ENCODE measurements around the gene FKBP2.

Gene FKBP2

DNA sequence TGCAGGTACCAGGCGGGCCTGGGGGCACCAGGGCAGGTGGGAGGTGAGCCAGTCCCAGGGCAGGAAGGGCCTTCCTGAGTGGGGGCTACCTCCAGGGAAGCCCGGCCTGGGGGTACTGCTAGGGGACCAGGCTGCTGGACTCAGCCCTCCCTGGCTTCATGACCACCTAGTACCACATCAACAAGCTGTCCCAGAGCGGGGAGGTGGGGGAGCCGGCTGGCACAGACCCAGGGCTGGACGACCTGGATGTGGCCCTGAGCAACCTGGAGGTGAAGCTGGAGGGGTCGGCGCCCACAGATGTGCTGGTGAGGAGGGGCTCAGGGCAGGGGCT lies 21.6 kb upstream of the FKBP2 start:
- no peak for DNase-seq (ENCODE audit: low read depth, low spot score)

DNA sequence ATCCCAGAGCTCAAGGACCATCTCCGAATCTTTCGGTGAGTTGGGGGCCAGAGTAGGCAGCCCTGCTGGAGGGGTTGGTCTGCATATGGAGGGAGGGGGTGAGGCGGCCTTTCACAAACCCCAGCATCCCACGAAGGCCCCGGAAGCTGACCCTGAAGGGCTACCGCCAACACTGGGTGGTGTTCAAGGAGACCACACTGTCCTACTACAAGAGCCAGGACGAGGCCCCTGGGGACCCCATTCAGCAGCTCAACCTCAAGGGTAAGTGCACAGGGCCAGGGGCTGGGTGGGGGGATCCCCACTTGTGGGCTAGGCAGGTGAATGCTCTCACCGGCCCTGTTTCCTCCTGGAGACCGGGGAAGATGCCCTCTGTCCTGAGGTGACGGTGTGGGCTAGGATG lies 21.1 kb upstream of the FKBP2 start:
- DNase-seq (ENCODE audit: low read depth, low spot score), result no peak

DNA sequence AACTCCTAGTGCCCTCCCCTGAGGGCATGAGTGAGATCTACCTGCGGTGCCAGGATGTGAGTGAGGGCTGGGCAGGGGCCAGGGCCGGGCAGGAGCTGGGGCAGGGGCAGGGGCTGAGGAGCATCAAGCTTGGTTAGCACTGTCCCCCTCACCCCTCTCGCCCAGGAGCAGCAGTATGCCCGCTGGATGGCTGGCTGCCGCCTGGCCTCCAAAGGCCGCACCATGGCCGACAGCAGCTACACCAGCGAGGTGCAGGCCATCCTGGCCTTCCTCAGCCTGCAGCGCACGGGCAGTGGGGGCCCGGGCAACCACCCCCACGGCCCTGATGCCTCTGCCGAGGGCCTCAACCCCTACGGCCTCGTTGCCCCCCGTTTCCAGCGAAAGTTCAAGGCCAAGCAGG lies 20.6 kb upstream of the FKBP2 start:
- no peak for DNase-seq (ENCODE audit: low read depth, low spot score)

DNA sequence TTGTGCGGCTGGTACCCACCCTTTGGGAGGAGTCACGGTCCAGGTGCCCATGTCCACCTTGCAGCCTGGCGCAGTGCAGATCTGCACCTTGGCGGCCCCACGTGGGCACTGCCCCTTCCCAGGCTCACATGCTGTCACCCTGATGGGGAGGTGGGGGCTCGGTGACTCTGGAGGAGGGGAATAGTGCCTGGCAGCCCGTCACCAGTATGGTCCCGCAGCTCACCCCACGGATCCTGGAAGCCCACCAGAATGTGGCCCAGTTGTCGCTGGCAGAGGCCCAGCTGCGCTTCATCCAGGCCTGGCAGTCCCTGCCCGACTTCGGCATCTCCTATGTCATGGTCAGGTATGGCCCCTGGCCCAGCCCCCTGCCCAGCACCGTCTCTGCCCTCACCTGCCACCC lies 20.1 kb upstream of the FKBP2 start:
- DNase-seq (ENCODE audit: low read depth, low spot score), result no peak

DNA sequence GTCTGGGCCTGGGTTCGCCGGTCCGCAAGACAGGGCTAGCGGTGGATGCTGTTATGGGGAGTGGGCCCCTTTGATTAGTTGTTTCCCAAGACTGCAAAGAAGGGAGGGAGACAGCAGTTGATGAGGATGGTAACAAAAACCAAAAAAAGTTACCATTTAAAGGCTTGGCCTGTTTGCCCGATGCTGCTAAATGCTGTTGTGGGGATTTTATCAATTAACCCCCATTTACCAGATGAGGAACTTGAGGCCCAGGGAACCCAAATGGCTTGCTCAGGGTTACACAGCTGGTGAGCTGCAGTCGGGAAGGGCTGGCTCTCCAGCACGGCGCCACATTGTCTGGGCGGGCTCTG lies 18.3 kb upstream of the FKBP2 start:
- no peak for DNase-seq (ENCODE audit: low read depth, low spot score)

DNA sequence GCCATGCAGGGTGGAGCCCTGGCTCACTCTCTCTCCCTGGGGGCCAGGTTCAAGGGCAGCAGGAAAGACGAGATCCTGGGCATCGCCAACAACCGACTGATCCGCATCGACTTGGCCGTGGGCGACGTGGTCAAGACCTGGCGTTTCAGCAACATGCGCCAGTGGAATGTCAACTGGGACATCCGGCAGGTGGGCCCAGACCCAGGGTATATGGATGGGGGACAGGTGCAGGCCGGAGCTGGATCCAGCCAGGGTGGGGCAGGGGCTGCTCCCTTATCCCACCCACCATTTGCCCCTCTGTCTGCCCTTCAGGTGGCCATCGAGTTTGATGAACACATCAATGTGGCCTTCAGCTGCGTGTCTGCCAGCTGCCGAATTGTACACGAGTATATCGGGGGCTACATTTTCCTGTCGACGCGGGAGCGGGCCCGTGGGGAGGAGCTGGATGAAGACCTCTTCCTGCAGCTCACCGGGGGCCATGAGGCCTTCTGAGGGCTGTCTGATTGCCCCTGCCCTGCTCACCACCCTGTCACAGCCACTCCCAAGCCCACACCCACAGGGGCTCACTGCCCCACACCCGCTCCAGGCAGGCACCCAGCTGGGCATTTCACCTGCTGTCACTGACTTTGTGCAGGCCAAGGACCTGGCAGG lies 17.8 kb upstream of the FKBP2 start:
- DNase-seq (ENCODE audit: low read depth, low spot score), result no peak

DNA sequence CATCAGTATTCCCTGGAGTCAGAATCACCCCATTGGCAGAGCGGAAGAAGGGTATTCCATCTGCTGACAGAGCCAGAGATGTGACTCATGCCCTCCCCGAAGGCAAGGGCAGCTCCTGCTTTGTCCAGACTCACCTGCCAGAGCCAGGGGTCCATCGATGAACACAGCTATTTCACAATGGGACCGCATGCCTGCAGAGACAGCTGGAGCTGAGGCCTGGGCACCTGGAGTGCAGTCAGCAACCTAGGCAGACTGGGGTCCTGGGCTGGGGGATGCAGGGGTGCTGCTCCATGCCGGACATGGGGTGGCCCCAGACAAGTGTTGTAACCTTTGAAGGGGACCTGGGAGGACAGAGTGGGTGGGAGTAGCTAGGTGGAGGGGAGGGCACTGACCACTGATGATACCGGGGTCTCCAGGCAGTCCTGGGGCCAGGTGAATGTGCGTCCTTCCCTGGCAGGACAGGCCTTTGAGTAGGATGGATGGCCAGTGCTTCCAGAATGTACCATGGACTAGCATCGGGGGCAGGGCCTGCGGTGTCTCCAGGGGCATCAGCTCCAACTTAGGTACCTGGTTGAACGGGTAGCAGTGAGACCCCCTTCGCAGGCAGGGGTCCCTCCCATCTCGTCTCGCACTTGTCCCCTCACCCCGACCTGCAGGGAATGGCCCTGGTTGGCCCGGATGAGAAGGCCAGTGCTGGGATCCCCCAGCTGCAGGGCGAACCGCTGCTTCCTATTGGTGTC lies 16.6 kb upstream of the FKBP2 start:
- DNase-seq (ENCODE audit: low read depth, low spot score), result no peak

DNA sequence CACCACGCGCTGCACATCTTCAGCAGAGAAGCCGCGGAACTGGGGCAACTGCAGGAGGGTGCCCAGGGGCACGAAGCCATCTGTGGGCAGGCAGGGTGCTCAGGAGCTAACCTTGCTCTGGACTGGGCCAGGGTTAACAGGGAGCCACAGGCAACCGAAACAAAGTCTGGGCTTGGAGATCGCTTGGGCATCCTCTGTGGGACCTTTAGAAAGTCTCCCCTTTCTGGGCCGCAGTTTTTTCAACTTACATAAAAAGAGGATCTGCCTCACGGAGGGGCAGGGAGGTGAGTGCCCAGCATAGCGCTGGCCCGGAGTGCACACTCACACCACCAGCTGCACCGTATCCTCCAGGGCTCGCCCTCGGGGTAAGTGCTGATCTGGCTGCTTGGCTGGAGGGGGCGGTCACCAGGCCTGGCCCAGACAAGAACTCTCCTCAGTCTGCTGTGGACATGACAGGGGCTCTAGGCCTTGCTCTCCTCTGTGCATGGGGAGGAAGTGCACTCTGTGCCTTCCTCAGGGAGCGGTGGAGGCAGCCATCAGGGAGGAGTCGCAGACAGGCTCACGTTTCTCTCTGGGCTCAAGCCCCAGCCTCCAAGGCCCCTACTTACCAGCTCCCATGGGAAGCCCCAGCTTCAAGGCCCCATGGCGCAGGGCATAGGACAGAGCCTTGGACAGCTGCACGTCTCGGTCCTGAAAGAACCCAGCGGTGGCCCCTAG lies 15.8 kb upstream of the FKBP2 start:
- DNase-seq (ENCODE audit: low read depth, low spot score), result no peak

DNA sequence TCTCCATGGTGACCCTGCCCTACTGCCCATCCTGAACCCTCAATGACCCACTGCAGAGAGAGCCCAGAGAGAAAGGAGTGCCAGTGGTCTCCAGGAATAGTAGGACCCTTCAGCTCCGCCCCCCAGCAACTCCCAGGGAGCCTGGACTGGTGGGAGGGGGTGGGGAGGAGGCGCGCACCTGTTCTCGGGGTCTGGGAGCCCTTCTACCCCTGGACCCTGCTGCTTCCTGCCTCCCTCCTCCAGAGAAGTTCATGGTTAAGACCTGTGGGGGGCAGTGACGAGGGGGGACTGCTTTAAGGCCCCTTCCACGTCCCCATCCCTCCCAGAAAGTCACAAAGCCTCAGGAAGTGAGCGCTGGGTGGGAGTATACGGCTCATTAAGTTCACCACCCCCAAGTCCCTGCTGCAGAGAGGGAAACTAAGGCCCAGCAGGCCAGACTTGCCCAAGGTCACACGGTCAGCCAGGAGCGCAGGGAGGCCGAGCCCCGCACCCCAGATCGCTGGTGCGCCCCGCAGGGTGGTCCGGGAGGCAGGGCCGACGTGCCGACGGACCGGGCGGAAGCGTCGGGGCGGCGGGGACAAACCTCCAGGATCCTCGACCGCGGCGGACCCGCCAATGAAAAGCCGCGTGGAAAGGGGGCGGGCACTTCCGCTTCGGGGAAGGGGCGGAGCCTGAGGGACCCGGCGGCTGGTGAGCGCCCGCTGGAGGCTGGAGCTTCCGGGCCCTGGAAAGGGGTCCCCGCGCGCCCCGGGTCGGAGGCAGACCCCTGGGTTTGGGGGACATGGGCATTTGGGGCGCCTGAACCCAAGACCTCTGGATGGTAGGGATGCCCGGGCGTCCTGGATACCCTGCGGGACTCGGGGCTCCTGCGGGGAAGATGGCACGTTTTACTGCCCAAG lies 15.0 kb upstream of the FKBP2 start, which contains the start of the genes NUDT22 and TRPT1:
Gene NUDT22 (plus strand): TSS at position 667 of the 899 bp plus-strand sequence. CDS start 379 bp downstream, outside the sequence.
Gene TRPT1 (minus strand): TSS at position 579 of the 899 bp plus-strand sequence. CDS start 326 bp downstream, at position 253.
- no peak for DNase-seq (ENCODE audit: low read depth, low spot score)

DNA sequence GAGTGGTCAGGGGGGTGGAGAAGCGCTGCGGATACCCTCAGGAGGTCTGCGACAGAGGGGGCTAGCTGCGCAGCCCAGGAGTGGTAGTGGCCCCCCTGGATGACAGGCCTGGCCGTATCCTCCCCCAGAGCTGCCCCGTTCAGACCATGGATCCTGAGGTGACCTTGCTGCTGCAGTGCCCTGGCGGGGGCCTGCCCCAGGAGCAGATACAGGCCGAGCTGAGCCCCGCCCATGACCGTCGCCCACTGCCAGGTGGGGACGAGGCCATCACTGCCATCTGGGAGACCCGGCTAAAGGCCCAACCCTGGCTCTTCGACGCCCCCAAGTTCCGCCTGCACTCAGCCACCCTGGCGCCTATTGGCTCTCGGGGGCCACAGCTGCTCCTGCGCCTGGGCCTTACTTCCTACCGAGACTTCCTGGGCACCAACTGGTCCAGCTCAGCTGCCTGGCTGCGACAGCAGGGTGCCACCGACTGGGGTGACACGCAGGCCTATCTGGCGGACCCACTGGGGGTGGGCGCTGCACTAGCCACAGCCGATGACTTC lies 14.3 kb upstream of the FKBP2 start:
- DNase-seq (ENCODE audit: low read depth, low spot score), result no peak

DNA sequence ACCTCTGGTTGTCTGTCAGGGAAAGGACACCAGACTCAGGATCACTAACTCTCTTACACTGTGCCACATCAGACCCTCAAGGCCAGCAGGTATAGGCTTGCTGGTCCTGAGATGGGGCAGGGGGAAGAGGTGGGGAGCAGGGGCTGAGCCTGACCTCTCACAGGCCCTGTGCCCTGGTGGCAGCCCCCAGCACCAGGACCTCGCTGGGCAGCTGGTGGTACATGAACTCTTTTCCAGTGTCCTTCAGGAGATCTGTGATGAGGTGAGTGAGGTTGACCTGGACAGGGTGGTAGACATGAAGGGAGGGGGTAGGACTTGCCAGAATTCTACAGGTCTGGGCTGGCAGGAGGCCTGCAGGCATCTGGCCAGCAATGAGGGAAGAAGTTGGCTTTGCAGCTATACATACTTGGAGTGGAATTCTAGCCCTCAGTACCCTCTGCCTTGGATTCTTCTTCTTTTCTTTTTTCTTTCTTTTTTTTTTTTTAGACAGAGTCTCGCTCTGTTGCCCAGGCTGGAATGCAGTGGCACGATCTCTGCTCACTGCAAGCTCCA lies 13.4 kb upstream of the FKBP2 start:
- DNase-seq (ENCODE audit: low read depth, low spot score), result no peak

DNA sequence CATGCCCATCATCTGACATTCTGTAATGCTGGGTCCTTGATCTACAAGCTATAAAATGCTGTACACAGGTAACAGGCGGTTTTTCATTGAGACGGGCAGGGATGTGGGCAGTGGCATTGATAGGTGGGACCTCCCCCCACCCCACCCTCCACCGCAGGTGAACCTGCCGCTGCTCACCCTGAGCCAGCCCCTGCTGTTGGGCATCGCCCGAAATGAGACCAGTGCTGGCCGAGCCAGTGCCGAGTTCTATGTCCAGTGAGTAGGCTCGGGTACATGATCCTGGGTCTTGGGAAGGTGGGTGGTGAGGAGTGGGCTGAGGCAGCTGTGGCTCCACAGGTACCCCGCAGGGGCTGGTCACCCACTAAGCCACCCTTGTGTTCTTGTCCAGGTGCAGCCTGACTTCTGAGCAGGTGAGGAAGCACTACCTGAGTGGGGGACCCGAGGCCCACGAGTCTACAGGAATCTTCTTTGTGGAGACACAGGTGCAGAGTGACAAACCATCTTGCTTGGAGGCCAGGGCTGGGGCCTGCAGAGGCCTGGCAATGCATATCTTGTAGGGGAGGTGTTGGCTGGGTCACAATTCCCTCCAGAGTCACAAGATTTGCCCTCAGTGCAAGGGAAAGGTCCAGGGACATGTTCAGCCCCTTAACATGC lies 11.7 kb upstream of the FKBP2 start:
- no peak for DNase-seq (ENCODE audit: low read depth, low spot score)

DNA sequence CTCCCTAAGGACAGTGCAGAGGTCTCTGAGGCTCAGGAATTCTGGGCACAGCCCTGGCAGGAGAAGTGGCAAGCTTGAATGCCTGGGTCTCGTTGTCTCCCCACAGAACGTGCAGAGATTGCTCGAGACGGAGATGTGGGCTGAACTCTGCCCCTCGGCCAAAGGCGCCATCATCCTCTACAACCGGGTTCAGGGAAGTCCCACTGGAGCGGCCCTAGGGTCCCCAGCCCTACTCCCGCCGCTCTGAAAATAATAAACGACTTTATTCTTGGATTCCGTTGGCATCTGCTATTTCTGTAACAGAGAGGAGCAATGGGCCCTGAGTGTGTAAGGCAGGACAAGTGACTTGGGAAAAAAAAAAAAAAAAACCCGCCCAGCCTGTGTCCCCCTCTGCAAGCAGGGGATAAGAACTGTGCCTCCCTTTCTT lies 11.1 kb upstream of the FKBP2 start:
- DNase-seq (ENCODE audit: low read depth, low spot score), result no peak

DNA sequence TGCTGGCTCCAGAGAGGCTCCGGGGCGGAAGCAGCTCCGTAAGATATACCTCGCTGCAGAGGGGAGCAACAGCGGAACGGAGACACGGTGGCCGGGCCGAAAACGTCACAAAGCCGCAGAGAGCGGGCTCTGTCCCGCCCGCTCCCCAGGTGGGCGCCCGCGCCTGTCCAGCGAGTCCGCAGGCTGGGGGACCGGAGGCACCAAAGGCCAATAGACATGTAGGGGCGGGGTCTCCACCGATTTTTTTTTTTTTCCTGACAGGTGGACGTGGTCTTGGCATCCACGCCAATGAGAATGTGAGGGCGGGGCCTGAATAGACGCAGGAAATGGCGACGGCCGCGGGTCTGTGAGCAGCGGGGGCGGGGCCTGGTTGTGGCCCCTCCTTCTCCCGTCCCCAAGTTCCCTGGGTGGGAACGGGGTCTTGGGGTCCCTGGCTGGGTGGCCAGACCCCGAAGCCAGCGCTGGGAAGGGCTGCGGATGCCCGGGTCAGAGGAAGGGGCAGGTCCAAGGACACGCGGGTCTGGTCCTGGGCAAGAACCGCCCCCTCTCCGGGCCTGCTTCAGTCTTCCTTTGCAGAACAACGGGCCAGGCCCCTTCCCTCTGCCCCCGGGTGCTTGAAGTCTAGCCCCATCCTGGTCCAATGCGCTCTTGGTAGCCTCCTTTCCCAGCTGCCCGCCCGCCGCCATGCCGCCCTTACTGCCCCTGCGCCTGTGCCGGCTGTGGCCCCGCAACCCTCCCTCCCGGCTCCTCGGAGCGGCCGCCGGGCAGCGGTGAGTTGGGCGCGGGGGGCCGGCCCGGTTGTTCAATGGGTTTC lies 10.5 kb upstream of the FKBP2 start, which contains the start of gene DNAJC4:
Gene DNAJC4 (plus strand): TSS at position 378 of the 814 bp plus-strand sequence. CDS start 307 bp downstream, at position 685.
- DNase-seq (ENCODE audit: low read depth, low spot score), result no peak

DNA sequence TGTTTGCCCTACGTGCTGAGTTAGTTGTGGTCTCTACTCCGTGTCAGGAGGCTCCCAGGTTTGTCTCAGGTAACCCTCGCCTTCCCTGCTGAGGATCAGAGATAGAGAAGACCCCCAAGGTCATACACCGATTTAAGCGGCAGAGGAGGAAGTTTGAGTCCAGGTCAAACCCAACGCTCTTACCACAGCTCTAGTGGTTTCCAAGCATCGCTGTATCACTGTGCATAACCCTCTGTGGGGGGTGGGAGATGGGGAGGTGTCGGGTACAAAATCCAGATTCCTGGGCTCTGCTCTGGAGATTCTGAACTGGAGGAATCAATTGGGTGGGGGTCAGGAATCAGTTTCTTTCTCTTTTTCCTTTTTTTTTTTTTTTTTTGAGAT lies 9.9 kb upstream of the FKBP2 start:
- no peak for DNase-seq (ENCODE audit: low read depth, low spot score)

DNA sequence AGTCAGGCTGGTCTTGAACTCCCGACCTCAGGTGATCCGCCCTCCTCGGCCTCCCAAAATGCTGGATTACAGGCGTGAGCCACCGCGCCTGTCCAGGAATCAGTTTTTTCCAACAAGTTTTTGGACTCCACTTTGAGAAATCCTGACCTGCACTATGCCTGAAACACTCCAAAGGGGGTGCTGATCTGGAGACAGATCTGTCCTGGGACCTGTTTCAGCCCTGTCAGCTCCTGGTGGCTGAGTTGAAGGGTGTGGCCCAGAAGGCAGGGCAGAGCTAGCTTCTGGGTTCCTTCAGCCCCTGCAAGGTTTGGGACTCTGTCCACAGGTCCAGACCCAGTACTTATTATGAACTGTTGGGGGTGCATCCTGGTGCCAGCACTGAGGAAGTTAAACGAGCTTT lies 9.3 kb upstream of the FKBP2 start:
- no peak for DNase-seq (ENCODE audit: low read depth, low spot score)

DNA sequence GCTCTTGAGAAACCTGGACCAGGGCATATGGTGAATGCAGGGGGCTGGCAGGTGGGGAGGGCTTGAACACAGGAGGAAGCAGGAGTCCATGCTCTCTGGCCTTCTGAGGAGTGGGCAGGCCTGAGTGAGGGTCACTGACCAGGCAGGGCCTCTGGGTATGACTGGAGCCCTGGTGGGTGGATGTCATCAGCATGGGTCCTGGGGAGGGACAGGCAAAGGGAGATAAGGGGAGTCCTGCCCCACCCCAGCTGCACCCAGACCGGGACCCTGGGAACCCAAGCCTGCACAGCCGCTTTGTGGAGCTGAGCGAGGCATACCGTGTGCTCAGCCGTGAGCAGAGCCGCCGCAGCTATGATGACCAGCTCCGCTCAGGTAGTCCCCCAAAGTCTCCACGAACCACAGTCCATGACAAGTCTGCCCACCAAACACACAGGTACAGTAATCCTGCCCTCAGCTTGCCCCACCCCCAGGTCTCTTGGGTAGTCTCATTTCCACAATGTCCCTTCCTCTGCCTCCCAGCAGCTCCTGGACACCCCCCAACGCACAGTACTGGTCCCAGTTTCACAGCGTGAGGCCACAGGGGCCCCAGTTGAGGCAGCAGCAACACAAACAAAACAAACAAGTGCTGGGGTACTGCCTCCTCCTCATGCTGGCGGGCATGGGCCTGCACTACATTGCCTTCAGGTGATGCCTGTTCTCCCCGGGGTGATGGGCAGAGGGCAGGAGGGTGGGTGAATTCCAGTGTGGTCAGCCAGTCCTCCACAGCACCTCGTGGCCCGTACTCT lies 8.5 kb upstream of the FKBP2 start:
- no peak for DNase-seq (ENCODE audit: low read depth, low spot score)

DNA sequence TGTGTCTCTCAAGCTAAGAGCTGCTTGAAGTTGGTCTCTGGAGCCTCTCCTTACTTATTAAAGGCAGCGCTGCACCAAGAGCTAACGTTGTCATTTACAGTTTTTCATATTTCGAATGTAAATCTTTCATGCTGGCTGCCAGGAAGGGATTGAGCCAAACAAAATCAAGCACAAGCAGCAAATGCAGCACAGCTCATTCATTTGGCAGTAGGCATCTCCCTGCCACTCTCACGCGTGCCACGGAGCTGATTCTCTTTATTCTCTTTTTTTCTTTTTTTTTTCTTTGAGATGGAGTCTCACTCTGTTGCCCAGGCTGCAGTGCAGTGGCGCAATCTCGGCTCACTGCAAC lies 8.0 kb upstream of the FKBP2 start:
- no peak for DNase-seq (ENCODE audit: low read depth, low spot score)

Measured in iPS DF 19.7 (cell line).